Omental fat pad (tissue), 4 donors: Measurements from ENCODE around the gene CFAP77. TPM values are rescaled to one million over a fixed set of nuclear protein-coding genes. Genes with fewer than 3 reads are reported as not detected.

ENCODE experiments used
- ATAC-seq: fragments of 150-250 bp; one replicate; pipeline ENCODE4 v1.9.1; 2016; ENCODE audit warnings: mild to moderate bottlenecking, moderate library complexity; ENCODE audit not compliant: low FRiP score
- DNase-seq: peaks from one replicate; pipeline ENCODE4 v3.0.0-alpha.2; 2019; ENCODE audit warnings: low spot score
- CTCF ChIP-seq, 3 donors: fragments of 450-650 bp; IDR thresholded peaks; one replicate each; pipeline ENCODE4 v1.5.1; 2016 to 2017; ENCODE audit warnings: antibody characterized with exemption in 3 of 3, mild to moderate bottlenecking in 3 of 3, moderate library complexity in 2 of 3
- total RNA-seq, 4 donors: library from RNA; depleted of rRNA; stranded (reverse); fragments of >200 nt; gene quantifications; one replicate each; pipeline ENCODE4 v1.1.0, GENCODE V29; 2016

CFAP77 gene
- total RNA-seq, 4 donors from 2014 or later: not detected

GRCh38 chr9:132546148-132547051 lies 136.4 kb downstream of the CFAP77 start:
- TF ChIP-seq CTCF (IDR thresholded peaks at IDR 0.05): no peak
- ATAC-seq: no peak
- no peak for DNase-seq

- TF ChIP-seq CTCF (IDR thresholded peaks at IDR 0.05): no peak
- no peak for ATAC-seq
These were observed 137.0 kb downstream of the CFAP77 start for GRCh38 chr9:132547052-132547431.

GRCh38 chr9:132547436-132547835 lies 137.4 kb downstream of the CFAP77 start:
- ATAC-seq: no peak

More at GRCh38 chr9:132547052-132547431, 137.0 kb downstream of the CFAP77 start:
- DNase-seq: no peak

GRCh38 chr9:132547976-132548730 lies 138.1 kb downstream of the CFAP77 start:
- ATAC-seq (no peak), DNase-seq (no peak)

More at GRCh38 chr9:132547436-132547835, 137.4 kb downstream of the CFAP77 start:
- no peak for TF ChIP-seq CTCF (IDR thresholded peaks at IDR 0.05)
- no peak for DNase-seq

GRCh38 chr9:132548751-132549640 lies 139.0 kb downstream of the CFAP77 start:
- no peak for ATAC-seq
- no peak for TF ChIP-seq CTCF (IDR thresholded peaks at IDR 0.05)
- DNase-seq: no peak

More at GRCh38 chr9:132547976-132548730, 138.1 kb downstream of the CFAP77 start:
- TF ChIP-seq CTCF (IDR thresholded peaks at IDR 0.05): no peak

- no peak for TF ChIP-seq CTCF (IDR thresholded peaks at IDR 0.05)
- DNase-seq: no peak
- ATAC-seq: no peak
These were observed 141.5 kb downstream of the CFAP77 start for GRCh38 chr9:132551556-132551955.
